GM18873 (cell line): ENCODE results near the gene TAS2R30.

Source experiments
- ATAC-seq: cut with Tn5 transposase; IDR thresholded peaks from one replicate; pipeline ENCODE4 v1.9.1; 2021; ENCODE audit warnings: mild to moderate bottlenecking, moderate library complexity, moderate number of reproducible peaks; ENCODE audit not compliant: unreplicated experiment, low FRiP score

The TAS2R30 gene

GRCh38 chr12:11134305-11134704, at the start of gene TAS2R30:
TAS2R30 (minus strand) TSS chr12:11134644; CDS start chr12:11134244, 400 bp downstream.
- ATAC-seq, result no peak

DNA sequence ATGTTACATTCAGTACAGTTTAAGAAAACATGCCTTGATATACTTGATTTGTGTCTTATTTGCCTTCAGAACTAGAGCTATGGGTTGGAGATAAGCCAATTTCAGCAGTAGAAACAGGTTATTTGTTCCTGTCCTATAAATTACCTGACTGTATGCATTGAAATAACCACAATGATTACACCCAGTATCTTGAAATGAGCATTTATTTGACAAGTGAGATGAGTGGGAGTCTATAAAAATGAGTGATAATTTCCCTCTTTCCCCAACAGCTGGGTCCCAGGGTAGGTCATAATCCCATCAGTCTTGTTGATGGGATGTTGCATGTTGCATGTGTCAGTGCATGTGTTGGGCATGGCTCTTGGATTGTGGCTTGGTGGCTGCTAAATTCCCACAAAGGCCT, 48.6 kb upstream of the TAS2R30 start:
- ATAC-seq, result no peak

DNA sequence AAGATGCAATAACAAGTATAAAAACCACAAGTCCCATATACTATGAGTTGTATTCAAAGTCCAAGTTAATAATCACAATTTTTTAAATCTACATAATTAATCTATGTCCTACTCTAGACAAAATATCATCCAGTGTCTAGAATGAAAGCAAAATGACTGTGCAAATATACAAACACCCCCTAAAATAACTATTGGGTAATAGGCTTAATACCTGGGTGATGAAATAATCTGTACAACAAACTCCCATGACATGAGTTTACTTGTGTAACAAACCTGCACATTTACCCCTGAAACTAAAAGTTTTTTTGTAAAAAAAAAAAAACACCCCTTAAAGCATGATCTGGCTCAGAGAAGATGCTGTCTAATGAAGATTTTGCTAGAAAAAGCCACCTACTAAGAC, 48.1 kb upstream of the TAS2R30 start:
- ATAC-seq, result no peak

DNA sequence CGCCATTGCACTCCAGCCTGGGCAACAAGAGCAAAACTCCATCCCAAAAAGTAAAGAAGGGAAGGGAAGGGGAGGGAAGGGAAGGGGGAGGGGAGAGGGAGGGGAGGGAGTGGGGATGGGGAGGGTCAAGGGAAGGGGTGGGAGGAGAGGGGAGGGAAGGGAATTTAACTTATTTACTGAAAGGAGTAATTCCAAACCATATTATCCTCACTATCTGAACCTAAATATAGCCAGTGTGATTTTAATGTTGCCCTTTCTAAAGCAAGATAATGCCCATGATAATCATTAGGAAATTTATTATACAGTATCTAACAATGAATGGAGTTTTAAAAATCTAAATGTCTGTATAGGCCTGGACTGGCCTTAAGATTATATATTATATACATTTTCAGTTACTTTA, 43.8 kb upstream of the TAS2R30 start:
- ATAC-seq, result no peak

GRCh38 chr12:11174022-11174421, 39.6 kb upstream of the TAS2R30 start:
- no peak for ATAC-seq

GRCh38 chr12:11171969-11172675, 37.7 kb upstream of the TAS2R30 start:
- no peak for ATAC-seq

DNA sequence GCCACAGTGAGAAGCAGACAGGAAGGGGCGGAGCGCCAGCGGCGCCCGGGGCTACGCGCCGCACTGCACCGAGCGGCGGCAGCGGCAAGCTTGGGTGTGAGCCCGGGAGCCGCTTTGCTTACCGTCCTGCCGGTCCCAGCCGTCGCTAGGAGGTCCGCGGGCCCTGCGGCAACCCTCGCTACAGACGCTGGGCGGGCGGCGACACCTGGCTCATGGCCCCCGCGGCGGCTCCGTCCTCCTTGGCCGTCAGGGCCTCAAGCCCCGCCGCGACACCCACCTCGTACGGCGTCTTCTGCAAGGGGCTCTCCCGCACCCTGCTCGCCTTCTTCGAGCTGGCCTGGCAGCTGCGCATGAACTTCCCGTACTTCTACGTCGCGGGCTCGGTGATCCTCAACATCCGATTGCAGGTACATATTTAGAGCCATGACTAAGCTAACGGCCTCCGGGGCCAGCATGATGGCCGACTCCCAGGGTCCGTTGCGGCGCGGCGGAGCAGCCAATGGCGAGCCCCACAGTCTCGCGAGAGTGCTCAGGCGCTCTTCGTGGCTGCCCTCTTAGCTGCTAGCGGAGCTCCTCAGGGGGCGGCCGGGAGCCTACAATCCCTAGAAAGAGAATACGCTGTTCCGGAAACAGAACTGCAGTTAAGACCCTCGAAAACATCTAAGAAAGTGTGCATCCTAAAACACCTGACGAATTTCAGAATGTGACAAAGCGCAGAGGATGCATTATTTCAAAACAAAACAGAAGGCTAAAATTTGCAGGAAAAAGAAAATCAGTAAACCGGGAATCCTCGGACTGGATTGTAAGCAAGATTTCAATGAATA, 36.9 kb upstream of the TAS2R30 start, which contains the start of gene SMIM10L1:
SMIM10L1 (plus strand) TSS at position 50 of the 824 bp plus-strand sequence; CDS start at position 213, 163 bp downstream.
- peak; percentile 96 for ATAC-seq

GRCh38 chr12:11170810-11171144, 36.3 kb upstream of the TAS2R30 start:
- ATAC-seq, result no peak

GRCh38 chr12:11166300-11166699, 31.9 kb upstream of the TAS2R30 start:
- no peak for ATAC-seq

- ATAC-seq, result no peak
These were observed 29.9 kb upstream of the TAS2R30 start for GRCh38 chr12:11164384-11164783.

DNA sequence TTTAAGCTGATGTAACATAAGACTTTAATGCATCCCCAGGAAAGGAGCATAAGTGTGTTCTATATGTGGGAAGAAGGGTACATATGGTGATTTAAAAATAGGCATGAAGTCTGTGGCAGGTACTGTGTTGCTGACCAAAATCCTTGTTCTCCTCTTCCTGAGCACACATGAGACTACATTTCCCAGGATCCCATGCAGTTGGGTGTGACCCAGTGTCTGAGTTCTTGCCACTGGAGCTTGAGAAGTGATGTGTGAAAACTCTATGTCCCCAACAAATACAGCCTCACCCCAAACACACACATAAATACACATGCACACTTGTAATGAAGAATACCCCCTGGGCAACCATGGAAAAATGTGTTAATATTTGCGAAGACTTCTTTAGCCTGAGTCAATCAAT, 28.1 kb upstream of the TAS2R30 start:
- no peak for ATAC-seq

DNA sequence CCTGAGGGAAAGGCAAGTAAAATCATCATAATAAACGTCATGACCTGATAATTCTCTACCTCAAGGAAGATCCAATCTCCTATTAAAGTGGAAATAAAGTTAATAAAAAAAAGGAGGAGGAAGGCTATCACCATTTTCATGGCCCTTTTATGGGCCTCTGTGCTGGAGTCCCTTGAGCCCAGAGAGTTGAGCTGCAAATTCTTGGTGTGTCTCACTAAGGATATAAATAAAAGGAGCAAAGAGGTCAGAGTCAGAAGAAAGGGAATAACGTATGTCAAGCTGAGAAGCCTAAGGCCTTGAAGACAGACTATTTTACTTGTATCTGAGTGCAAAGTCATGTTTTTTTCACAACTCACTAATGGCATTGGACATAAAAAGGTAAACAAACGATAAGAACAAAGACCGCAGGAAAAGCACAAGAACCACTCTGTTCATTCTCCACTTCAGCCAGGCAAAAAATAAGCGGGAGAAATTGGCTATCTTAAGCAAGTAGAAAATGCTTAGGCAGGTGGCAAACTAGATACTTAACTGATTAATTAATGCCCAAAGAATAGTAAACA, 24.5 kb upstream of the TAS2R30 start:
- no peak for ATAC-seq

DNA sequence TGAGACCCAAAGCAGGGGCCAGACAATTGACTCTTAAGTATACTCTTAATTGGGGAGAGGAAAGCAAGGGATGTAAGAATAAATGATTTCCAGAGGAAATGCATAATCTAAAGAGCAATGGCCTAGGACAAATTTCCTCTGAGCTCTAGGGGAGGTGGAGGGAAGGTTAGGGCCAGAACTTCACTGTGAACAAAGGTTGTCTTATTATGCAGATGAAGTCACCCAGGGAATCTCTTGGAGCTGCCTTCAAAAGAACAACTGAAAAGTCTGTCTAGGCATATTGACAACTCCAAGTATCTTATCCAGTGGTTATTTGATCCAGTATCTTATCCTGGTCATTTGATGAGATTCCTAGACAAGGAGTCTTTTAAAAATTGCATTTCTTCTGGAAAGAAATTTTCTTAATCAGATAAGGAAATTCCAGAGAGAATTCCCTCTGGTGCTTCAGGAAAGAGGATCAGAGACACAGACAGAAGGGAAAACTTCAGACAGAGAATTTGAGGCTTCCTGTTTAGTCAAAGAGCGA, 20.0 kb upstream of the TAS2R30 start:
- no peak for ATAC-seq

GRCh38 chr12:11152725-11153124, 18.3 kb upstream of the TAS2R30 start:
- no peak for ATAC-seq

GRCh38 chr12:11150832-11151231, 16.4 kb upstream of the TAS2R30 start:
- no peak for ATAC-seq

GRCh38 chr12:11147420-11147819, 13.0 kb upstream of the TAS2R30 start:
- ATAC-seq, result no peak

- ATAC-seq, result no peak
These were observed 9.9 kb upstream of the TAS2R30 start for GRCh38 chr12:11144297-11144696.

GRCh38 chr12:11143352-11143751, 8.9 kb upstream of the TAS2R30 start:
- ATAC-seq, result no peak

- no peak for ATAC-seq
These were observed 1.6 kb upstream of the TAS2R30 start for GRCh38 chr12:11136075-11136474.

GRCh38 chr12:11133816-11134215, 628 bp downstream of the TAS2R30 start:
- no peak for ATAC-seq

DNA sequence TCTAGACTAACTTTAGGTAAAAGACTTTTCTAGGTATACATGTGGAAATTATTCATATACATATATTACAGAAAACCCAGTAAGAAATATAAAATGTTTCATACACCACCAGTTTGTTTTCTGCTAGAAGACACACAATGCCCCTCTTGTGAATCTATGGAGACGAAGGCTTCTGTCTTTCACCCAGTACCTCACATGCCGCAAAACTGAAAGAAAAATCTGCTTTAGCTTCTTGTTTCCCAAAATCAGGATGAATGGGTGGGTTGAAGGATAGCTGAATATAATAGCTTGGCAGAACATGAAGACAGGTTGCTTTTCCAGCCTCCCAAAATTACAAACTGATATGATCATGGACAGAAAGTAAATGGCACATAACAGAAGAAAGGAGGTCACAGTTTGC, 1.3 kb downstream of the TAS2R30 start:
- no peak for ATAC-seq
